Neutrophil (primary cell): ENCODE data around the gene KIAA0825.

ENCODE experiments used
- H3K27ac ChIP-seq: fragments of 200-600 bp; sonication (generic); 2 replicates; pipeline ENCODE4 v1.5.1; 2016; ENCODE audit warnings: mild to moderate bottlenecking, moderate library complexity
- H3K27me3 ChIP-seq: fragments of 200-600 bp; sonication (generic); 2 replicates; pipeline ENCODE4 v1.6.0; 2016; ENCODE audit warnings: mild to moderate bottlenecking
- H3K36me3 ChIP-seq: fragments of 200-600 bp; sonication (generic); 2 replicates; pipeline ENCODE4 v1.5.1; 2017
- H3K4me1 ChIP-seq, 2 experiments: fragments of 200-600 bp in 1 of 2; sonication (generic) in 1 of 2; 1 replicate in 1 of 2; 2 replicates in 1 of 2; pipeline versions ENCODE4 v1.5.1 to v1.6.1; 2013 to 2016; ENCODE audit warnings: low read depth in 1 of 2, low read length in 1 of 2, mild to moderate bottlenecking in 1 of 2, moderate library complexity in 1 of 2; ENCODE audit not compliant: control insufficient read depth in 1 of 2, insufficient read depth in 1 of 2
- H3K4me3 ChIP-seq, 2 experiments: fragments of 200-600 bp in 1 of 2; sonication (generic) in 1 of 2; 1 replicate in 1 of 2; 2 replicates in 1 of 2; pipeline ENCODE4 v1.5.1; 2013 to 2016; ENCODE audit warnings: low read depth in 1 of 2, low read length in 1 of 2, mild to moderate bottlenecking in 1 of 2, moderate library complexity in 1 of 2
- H3K9me3 ChIP-seq: fragments of 200-600 bp; sonication (generic); 2 replicates; pipeline ENCODE4 v1.5.1; 2016
- CTCF ChIP-seq: fragments of 200-600 bp; sonication (generic); IDR thresholded peaks from 2 replicates; pipeline ENCODE4 v1.5.1; 2016; ENCODE audit warnings: antibody characterized with exemption

KIAA0825 gene

GRCh38 chr5:94415798-94416197 lies 202.6 kb downstream of the KIAA0825 start:
- H3K4me3 ChIP-seq = no peak overlapping the region
- no peak for TF ChIP-seq CTCF
- H3K27ac ChIP-seq = no peak overlapping the region
- no peaks in the 10 kb centered on the region for H3K36me3 ChIP-seq
- no peaks in the 10 kb centered on the region for H3K27me3 ChIP-seq
- peaks cover 0 to 2% of the 10 kb centered on the region in 2 experiments for H3K4me1 ChIP-seq
- H3K9me3 ChIP-seq = no peaks in the 10 kb centered on the region

- Histone ChIP-seq H3K4me1 (no peaks in the 10 kb centered on the region), H3K36me3 (no peaks in the 10 kb centered on the region), H3K27ac (no peak overlapping the region), H3K4me3 (no peak overlapping the region), H3K27me3 (no peaks in the 10 kb centered on the region), H3K9me3 (no peaks in the 10 kb centered on the region)
- TF ChIP-seq CTCF = no peak
These were observed 209.0 kb downstream of the KIAA0825 start for GRCh38 chr5:94409440-94409839.

- Histone ChIP-seq H3K4me3 (no peak overlapping the region), H3K9me3 (no peaks in the 10 kb centered on the region), H3K27ac (no peak overlapping the region), H3K36me3 (no peaks in the 10 kb centered on the region), H3K4me1 (no peaks in the 10 kb centered on the region), H3K27me3 (no peaks in the 10 kb centered on the region)
- no peak for TF ChIP-seq CTCF
These were observed 211.4 kb downstream of the KIAA0825 start for GRCh38 chr5:94407023-94407422.

GRCh38 chr5:94403483-94403882 lies 214.9 kb downstream of the KIAA0825 start:
- Histone ChIP-seq H3K4me1 (no peaks in the 10 kb centered on the region), H3K27me3 (no peaks in the 10 kb centered on the region), H3K4me3 (no peak overlapping the region), H3K9me3 (no peaks in the 10 kb centered on the region), H3K36me3 (no peaks in the 10 kb centered on the region), H3K27ac (no peak overlapping the region)
- TF ChIP-seq CTCF = no peak

GRCh38 chr5:94402096-94402495 lies 216.3 kb downstream of the KIAA0825 start:
- H3K36me3 ChIP-seq = no peaks in the 10 kb centered on the region
- no peaks in the 10 kb centered on the region for H3K27me3 ChIP-seq
- no peak overlapping the region for H3K4me3 ChIP-seq
- no peak for TF ChIP-seq CTCF
- no peaks in the 10 kb centered on the region for H3K9me3 ChIP-seq
- no peak overlapping the region for H3K27ac ChIP-seq
- no peaks in the 10 kb centered on the region for H3K4me1 ChIP-seq

- no peak overlapping the region for H3K27ac ChIP-seq
- H3K4me3 ChIP-seq = no peak overlapping the region
- H3K27me3 ChIP-seq = no peaks in the 10 kb centered on the region
- H3K4me1 ChIP-seq = no peaks in the 10 kb centered on the region
- H3K36me3 ChIP-seq = no peaks in the 10 kb centered on the region
- no peak for TF ChIP-seq CTCF
- H3K9me3 ChIP-seq = no peaks in the 10 kb centered on the region
These were observed 220.9 kb downstream of the KIAA0825 start for GRCh38 chr5:94397508-94397907.
